ENCODE measurements around the gene MYH10. TPM values are rescaled to one million over a fixed set of nuclear protein-coding genes. Genes with fewer than 3 reads are reported as not detected.

Gene MYH10
- total RNA-seq, 1 donor from 2014 or later: 118 TPM

GRCh38 chr17:8611137-8611536 lies 19.4 kb downstream of the MYH10 start:
- DNase-seq (ENCODE audit: low spot score in 2 of 2) (no peak), FAIRE-seq (no peak)

GRCh38 chr17:8610558-8610957 lies 20.0 kb downstream of the MYH10 start:
- no peak for DNase-seq (ENCODE audit: low spot score in 2 of 2)
- no peak for FAIRE-seq

- DNase-seq (ENCODE audit: low spot score in 2 of 2) (no peak), FAIRE-seq (no peak)
Measured at GRCh38 chr17:8609910-8610309, 20.6 kb downstream of the MYH10 start.

- DNase-seq (ENCODE audit: low spot score in 2 of 2) (no peak), FAIRE-seq (no peak)
Measured at GRCh38 chr17:8608001-8608400, 22.5 kb downstream of the MYH10 start.

GRCh38 chr17:8606401-8606800 lies 24.1 kb downstream of the MYH10 start:
- no peak for FAIRE-seq
- DNase-seq (ENCODE audit: low spot score in 2 of 2): no peak

- DNase-seq (ENCODE audit: low spot score in 2 of 2): no peak
- no peak for FAIRE-seq
Measured at GRCh38 chr17:8602679-8603078, 27.8 kb downstream of the MYH10 start.

- DNase-seq (ENCODE audit: low spot score in 2 of 2) (no peak), FAIRE-seq (no peak)
Measured at GRCh38 chr17:8599351-8600011, 31.0 kb downstream of the MYH10 start.

- no peak for DNase-seq (ENCODE audit: low spot score in 2 of 2)
- FAIRE-seq: no peak
Measured at GRCh38 chr17:8598913-8599312, 31.6 kb downstream of the MYH10 start.

GRCh38 chr17:8593830-8594229 lies 36.7 kb downstream of the MYH10 start:
- DNase-seq (ENCODE audit: low spot score in 2 of 2) (no peak), FAIRE-seq (no peak)

GRCh38 chr17:8593276-8593675 lies 37.2 kb downstream of the MYH10 start:
- peak; percentile 36 for FAIRE-seq
- no peak for DNase-seq (ENCODE audit: low spot score in 2 of 2)

- FAIRE-seq: no peak
- DNase-seq (ENCODE audit: low spot score in 2 of 2): no peak
Measured at GRCh38 chr17:8588877-8589554, 41.5 kb downstream of the MYH10 start.

- DNase-seq (ENCODE audit: low spot score in 2 of 2) (no peak), FAIRE-seq (no peak)
Measured at GRCh38 chr17:8586766-8587165, 43.8 kb downstream of the MYH10 start.

GRCh38 chr17:8585911-8586310 lies 44.6 kb downstream of the MYH10 start:
- no peak for FAIRE-seq
- DNase-seq (ENCODE audit: low spot score in 2 of 2): no peak

GRCh38 chr17:8583954-8584353 lies 46.6 kb downstream of the MYH10 start:
- no peak for DNase-seq (ENCODE audit: low spot score in 2 of 2)
- no peak for FAIRE-seq

GRCh38 chr17:8580952-8581658 lies 49.4 kb downstream of the MYH10 start:
- FAIRE-seq (no peak), DNase-seq (ENCODE audit: low spot score in 2 of 2) (no peak)

- no peak for FAIRE-seq
- no peak for DNase-seq (ENCODE audit: low spot score in 2 of 2)
Measured at GRCh38 chr17:8577868-8578267, 52.7 kb downstream of the MYH10 start.

GRCh38 chr17:8576559-8577294 lies 53.8 kb downstream of the MYH10 start:
- DNase-seq (ENCODE audit: low spot score in 2 of 2) (no peak), FAIRE-seq (no peak)

GRCh38 chr17:8574687-8575086 lies 55.8 kb downstream of the MYH10 start:
- no peak for FAIRE-seq
- DNase-seq (ENCODE audit: low spot score in 2 of 2): no peak

- no peak for FAIRE-seq
- DNase-seq (ENCODE audit: low spot score in 2 of 2): no peak
Measured at GRCh38 chr17:8572764-8573163, 57.8 kb downstream of the MYH10 start.

- FAIRE-seq: no peak
- no peak for DNase-seq (ENCODE audit: low spot score in 2 of 2)
Measured at GRCh38 chr17:8563981-8564602, 66.4 kb downstream of the MYH10 start.

All from frontal cortex (tissue), 4 donors.